Stimulated activated CD8-positive, alpha-beta memory T cell treated with anti-CD3 and anti-CD28 coated beads, Interleukin-15, amount 100 ng/mL, for 48 hours (primary cell): ENCODE data around the gene P2RY13.

Experiments
- DNase-seq, 2 donors: peaks; one replicate each; pipeline ENCODE4 v3.0.0-alpha.2; 2020; ENCODE audit warnings: low read depth in 2 of 2

The P2RY13 gene

DNA sequence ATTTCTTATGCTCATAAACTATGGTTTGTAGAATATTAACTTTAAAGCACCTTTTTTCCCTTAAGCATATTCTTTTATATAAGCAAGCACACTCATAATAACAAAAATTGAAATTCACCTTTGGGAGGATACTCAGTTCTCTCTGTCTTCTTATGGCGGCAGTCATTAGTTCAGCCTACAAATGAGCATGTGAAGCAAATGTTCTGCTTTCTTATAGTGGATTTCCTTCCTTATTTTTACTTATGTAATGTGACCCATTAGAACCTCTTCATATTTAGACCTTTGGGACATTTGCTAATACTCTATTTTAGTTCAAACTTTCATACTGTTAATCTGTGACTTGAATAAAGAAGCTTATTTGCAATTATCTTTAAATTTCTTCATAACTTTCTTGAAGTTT, at the start of gene P2RY13:
TSS of gene P2RY13 (minus strand) at position 187 of the 400 bp plus-strand sequence. CDS start at position 166, 21 bp downstream.
- no peak for DNase-seq

DNA sequence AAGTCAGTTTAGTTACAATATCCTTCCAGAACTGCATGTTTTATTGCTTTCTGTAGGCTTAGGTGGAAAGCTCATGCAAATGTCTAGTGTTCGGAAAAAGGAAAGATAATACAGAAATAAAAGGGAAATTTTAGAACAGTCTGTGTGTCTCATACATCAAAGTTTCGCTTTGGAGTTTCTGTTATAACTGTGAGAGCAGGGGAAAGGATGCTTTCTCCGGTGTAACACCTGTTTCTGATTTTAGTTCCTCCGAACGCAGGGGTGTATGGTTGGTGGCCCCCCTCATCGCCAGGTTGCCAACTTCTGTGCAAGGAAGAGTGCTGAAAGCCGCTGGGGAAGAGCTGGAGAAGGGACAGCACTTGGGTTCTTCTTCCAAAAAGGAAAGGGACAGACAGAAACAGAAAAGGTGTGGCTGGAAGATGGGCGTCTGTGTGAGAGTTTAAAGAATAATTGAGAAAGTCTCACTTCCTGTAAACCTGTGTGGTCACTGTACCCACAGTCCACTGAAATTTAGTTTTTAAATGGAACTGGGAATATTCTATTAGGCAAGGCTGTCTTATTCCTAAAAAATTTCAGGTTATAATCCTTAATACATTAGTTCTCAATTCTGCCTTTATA, 48.5 kb upstream of the P2RY13 start:
- DNase-seq, result no peak

DNA sequence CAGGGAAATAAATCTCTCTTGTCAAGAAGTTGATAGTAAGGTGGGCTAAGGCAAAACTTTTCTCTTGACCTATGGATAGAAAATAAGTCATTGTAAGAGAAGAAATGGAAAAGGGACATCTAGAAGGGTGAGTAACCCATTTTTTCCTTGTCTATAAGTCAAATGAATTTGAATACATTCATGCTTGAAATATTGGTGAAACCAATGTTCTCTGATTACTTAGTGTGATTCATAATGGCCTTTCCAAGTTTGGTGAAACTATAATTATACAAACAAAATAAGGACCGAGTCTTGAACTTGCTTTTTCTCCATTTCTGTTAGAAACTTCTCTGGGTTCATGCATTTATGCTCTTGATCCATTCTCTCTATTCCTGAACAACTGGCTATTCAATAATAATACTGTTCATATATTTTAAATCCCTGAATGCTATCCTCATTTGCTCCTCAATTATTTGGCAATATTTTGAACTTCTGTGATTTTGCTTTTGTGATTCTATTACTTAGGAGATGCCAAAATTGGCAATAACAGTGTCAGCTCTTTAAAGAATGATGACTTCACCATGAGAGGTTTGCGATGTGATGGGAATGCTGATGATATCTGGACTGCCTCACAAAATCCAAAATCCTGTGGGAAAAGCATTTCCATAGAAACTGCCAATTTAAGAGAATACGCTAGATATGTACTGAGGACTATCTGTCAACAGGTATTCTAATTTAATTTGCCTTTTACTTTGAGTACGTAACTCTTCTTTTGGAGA, 42.9 kb upstream of the P2RY13 start:
- DNase-seq, result no peak

DNA sequence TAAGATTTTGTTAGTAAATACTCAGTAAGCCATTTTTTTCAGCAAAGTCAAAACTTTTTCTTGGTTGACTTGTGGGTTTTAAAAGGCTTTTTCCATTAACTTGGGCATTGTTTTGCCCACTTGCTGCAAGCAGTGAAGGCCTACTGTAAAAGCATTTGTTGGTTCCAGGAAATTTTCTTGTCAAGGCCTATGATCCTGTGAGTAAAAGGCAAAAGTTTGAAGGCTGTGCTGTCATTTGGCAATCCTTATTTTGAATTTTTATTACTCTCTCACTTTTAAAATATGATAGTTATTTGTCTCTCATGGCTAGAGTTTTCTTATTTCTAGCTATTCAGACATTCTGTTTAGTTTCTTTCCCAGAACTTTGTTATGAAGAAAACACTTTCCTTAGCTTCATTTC, 42.2 kb upstream of the P2RY13 start:
- no peak for DNase-seq

DNA sequence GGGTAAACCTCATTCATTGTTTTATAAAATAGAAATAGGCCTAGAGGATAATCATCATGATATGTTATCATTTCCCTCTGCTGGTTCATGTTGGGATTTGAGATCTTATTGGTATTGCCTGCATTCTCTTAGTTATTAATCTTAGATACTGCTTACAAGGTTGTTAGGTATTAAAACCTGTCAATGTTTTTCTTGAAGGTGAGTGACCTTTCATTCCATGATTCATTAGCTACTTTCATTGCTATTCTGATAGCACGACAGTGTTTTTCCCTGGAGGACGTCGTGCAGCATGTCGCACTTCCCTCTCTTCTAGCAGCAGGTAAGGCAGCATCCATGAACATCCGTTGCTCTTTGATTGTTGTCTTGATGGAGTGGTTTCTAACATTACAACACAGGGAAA, 38.1 kb upstream of the P2RY13 start:
- no peak for DNase-seq

DNA sequence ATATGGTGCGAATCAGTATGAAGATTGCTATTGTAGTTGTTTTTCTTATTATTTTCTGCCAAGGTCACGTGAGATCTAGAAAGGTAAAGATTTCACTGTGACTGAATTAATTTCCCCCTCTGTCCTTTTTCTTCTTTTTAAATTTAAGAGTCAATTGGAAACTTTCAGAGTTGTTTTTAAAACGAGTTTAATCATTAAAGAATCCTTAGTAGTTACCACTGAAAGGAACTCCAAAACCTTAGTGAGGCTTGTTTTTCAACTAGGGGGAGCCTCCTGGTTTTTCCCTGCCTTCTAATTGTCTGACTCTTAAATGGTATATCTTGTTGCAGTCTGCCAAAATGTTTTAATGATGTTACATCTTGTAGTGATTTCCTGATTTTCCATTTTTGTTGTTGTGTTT, 37.6 kb upstream of the P2RY13 start:
- DNase-seq, result no peak

DNA sequence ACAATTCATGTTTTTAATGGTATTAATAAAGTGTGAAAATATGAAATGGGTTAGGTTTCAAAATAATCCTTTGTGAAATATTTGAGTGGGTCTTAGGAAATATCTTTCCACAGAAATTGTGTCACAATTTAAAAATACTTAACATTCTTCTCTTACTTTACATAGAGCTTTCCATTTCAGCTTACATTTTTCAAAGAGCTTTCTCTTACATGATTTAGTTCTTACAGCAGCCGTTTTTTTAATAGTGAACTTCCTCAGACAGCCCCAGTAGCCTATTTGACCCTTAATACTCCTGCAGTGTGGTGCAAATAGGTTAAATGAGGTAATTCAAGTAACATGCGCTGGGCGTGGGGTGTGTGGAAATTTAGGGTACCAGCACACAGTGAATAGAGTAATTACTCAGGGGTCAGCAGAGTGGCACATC, 33.4 kb upstream of the P2RY13 start:
- no peak for DNase-seq

DNA sequence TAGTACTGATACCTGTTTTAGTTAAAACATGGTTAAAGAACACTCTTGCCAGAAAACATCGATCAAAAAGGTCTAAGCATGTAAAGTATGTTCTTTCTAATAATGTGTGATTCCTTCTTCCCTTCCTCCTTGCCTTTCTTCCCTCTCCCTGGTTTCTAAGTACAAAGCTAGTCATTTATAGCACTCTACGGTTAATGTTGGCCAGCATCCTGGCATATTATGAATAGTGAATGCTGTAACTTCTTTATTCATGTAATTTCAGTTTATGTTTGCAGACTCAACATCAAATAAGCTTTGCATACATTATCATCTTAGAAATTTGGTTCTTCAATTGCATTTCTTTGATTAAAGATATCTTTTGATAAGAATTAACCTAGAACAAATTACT, 28.1 kb upstream of the P2RY13 start:
- no peak for DNase-seq

DNA sequence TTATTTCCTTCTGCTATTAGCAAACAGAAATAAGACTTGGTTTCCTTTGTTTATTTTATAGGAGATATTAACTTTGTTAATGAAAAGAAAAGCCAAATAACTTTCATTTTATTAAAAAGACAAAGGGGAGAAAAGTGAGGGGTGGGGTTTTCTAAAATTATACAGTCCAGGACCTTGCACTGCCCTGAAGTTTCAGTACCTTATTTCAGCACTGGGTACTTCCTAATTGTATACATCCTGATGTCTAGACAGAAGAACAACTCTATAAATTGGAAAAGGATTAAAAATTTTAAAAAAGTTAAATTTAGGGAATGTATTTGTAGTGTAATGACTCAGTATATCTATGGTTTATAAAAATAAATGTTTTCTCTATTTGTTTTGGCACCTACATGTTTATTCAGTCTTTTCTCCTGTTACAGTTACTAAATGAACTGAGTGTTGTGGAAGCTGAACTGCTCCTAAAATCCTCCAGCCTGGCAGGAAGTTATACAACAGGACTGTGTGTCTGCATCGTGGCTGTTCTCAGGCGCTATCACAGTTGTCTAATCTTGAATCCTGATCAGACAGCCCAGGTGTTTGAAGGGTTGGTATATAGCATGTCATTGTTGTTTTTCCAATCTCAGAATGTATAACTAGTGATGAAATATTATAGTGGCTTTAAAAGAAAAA, 27.6 kb upstream of the P2RY13 start:
- no peak for DNase-seq

DNA sequence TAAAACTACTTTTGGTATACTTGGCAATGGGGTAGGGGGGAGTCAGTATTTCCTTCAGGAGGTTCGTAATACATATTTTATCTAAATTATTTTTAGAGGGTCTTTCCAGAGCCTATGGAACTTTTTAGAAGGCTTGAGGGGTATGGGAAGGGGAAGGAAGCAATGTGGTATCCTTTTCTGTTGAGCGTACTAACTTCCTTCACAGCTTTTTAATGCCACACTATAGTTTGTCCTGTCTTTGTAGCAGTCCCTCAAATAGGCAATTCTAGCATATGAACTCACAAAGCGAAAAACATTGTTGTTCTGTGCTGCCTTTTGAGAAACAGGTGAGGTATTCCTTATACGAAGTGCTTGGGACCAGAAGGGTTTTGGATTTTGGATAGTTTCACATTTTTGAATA, 22.3 kb upstream of the P2RY13 start:
- DNase-seq, result no peak

DNA sequence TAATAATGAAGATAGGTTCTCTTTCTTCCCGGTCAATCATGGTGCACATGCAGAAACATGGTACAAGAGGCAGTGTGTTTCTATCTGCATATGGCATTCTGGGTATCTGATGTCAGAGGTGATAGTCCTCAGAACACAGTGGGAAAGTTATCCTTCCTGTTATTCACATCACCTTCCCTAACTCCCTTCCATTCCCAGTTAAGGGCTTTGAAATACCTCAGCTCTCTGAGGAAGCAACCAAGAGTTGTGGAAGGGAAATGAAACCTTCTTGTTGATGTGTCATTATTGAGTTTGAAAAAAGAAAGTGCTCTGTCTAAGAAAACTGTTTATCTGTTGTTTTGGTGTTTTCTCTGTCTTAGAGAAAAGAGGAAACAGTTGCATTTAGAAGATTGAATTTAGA, 21.9 kb upstream of the P2RY13 start:
- DNase-seq, result no peak

DNA sequence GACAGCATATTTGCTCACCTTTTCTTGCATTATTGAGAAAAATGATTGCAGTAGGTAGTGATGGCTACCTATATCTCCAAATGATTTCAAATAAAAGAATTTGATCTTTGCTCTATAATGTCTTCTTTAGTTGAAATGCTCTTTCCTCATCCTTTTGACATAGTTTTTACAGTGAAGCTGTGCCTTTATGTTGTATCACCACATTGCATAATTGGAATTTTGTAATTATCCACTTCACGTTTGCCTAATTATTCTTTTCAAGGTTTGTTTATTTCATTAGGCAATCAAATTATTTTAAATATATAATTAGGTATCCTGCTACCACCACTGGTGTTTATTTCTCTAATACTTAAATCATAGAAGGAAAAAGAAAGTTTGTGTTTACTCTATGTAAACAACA, 21.3 kb upstream of the P2RY13 start:
- no peak for DNase-seq

DNA sequence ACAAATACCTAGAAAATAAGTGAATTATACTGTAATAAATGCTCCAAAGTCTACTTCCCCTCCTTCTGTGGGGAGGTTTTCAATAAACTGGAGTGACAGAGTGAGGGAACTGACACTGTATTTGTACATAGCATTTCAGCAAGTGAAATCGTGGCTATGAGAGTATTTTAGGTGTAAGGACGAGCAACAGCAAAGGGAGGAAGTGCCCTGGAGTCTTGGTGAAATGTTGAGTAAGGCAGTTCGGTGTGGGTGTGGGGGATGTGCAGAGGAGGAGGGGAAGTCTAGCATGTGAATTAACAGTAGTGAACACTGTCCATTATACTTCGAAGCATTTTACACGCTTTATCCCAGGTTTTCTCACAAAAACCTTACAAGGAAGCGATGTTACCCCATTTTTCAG, 18.1 kb upstream of the P2RY13 start:
- DNase-seq, result no peak

DNA sequence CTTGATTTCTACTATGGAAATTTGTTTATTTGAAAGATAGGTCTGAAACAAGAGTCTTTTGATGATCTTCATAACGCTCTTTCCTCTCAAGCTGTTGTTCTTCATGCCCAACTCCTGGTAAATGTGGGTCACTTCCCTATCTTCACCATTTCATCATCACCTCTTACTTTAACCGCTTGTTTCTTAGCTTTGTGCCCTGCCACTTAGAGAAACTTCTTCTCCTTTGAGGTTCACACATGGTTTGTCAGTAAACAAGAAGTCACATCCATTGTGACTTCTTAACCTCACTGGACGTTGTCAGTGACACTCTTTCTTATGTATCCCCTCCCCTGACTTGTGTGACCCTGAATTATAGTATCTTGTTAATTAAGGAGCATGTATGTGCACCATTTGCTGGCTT, 16.9 kb upstream of the P2RY13 start:
- no peak for DNase-seq

DNA sequence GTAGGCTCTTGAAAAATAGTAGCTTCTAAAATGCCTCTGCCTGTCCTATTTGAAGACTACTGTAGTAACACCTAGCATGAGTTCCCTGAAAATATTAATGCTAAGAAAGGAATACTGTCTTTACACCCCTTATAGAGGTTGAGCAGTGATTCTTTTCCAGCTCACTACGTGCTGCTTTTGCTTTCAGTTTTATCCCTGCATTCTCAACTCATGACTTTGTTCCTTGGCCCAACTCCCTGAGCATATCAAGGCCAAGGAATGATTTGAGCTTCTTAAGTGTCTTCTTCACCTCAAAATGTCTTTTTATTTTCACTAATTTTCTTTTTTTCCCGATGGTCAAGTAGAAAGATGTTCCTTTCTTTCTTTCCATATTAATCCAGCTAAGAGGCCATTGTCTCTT, 16.5 kb upstream of the P2RY13 start:
- DNase-seq, result no peak

DNA sequence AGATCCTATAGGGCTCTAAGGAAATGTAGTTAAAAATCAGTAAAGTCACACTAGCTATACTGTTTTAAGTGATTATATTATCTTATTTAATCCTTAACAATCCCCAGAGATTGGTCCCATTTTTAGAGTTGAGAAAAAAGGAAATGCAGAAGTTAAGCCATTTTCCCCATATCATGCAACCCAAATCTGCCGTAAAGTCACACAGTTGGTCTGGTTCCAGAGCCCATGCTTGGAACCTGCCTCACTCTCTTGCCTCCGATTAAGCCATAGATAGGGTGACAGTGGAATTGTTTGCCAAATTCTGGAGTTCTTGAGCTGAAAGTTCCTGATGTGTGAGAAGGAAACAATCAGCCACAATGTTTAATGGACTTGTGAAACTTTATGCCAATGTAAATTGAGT, 2.3 kb upstream of the P2RY13 start:
- DNase-seq, result no peak

DNA sequence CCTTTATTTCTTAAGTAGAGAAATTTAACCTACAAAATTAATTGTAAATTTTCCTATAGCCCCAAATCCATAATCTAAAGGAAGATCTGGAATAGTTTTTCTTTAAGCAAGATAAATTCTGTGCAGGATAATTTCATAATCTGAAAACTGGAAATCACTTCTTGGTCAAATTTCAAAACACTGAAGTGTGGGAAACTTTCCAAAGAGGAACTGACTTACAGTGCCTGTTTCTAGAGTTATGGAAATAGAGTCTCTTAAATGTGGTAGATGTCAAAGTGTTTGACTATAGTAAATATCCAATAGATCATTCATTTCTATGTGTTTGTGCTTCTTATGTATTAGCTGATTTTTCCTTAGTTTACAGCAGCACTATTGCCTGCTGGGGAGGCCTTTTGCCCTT, 1.6 kb upstream of the P2RY13 start:
- no peak for DNase-seq

DNA sequence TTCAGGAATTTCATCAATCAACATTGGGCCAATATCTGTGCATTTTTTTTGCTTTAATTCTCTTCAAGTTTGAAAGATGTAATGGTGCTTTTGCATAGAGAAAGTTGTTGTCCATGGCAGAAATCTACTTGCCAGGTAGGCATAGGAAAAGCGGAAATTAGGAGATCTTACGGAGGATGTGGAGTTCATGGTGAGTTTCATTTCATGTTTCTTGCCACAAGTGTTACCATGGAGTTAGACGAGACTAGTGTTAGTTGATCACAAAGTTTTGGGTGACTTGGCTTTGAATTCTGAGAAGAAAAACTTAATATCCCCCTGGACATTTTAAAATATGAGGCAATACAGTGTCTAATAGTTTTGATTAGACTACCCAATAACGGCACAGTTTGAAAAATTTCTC, 1.0 kb upstream of the P2RY13 start:
- DNase-seq, result no peak

DNA sequence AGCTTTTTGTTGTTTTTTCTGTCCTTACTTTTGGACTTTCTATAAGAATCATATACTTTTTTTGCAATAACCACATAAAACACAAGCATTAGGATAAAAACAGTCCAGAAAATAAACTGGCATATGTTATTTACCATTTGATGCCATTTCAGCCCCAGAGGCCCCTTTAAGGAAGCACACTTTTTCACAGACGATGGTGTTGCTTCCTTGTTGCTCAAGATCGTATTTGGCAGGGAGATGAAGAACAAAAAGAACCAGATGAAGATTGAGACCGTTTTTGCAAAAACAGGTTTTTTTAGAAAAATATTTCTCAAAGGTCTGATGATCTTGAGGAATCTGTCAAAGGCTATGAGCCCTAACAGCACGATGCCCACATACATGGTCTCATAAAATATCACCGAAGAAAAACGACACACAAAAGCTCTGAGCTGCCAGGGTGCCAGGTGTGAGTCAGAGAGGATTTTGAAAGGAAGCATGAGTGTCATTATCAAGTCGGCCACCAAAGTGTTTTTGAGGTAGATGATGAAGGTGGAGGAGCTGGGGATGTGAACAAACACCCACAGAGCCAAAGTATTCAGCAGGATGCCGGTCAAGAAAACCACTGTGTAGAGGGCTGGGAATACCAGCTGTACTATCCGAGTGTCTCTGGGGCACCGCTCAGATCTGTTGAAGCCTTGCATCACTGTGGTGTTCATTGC, 902 bp downstream of the P2RY13 start:
- no peak for DNase-seq

DNA sequence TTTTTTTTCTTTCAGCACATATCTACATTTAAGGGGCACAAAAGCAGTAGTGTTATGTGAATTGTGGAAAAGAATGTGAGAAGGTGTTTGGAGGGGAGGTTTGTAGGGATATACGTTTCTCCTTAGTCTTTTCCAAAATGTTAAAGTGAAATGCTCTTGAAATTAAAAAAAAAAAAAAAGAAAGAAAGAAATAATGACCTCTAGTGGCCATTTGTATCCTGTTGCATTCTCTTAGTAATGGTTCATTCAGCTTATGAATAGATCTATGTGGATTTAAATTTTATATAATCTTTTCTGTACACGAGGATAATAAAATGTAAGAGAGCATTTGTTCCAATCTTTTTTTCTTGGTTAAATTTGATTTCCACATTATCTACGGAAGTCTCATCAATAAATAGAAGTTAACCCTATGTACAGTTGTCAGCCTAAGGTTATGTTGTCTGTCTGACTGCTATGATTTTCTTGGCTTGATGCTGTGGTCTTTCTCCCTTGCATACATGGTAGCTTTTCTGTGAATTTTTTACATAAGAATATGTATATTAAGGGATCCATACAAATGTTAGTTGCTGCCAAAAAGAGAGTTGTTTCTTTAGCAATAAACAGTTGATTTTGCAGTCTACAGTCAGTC, 1.7 kb downstream of the P2RY13 start:
- DNase-seq, result no peak

DNA sequence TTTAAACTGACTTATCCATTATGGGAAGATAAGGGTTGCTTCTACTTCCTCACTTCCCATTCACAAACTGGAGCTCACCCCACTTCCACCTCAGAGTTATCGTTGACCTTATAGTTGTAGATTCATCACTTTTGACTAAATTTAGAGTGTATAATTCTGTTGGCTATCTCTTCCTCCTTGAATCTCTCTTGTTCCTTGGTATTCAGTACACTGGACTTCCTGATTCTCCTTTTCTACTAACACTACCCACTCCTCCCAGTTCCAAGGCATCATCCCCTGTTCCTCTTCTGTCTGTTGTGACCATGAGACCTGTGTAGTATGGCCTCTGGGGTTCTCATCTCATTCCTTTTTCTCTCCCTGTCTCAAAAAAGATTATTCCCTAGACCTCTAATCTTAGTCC, 6.8 kb downstream of the P2RY13 start:
- DNase-seq, result no peak

DNA sequence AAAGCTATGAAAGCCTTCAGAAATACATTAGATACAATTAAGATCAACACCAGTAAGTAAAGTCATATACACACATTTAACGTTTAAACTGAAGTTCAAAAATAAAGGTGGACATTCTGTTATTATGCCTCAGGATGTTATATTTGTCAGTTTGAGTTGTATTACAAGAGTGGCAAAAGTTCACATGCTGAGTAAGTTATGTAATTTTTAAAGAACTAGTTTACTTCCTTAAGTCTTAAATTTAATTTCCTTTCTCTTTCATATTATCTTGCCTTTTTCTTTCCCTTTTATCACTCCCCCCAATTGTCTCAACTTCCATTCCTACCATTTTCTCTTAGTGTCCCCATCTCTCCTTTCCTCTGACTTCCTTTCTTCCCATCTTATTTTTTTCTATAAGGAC, 7.8 kb downstream of the P2RY13 start:
- DNase-seq, result no peak
